ENCODE measurements around the gene WDR5. TPM values are rescaled to one million over a fixed set of nuclear protein-coding genes. Genes with fewer than 3 reads are reported as not detected.
"Not testable (repeated sequence)": the region's sequence is repeated elsewhere in the genome, so short reads cannot be mapped to it uniquely, and the experiment has no call there.

Gene WDR5
- total and polyA plus RNA-seq, 9 donors = 8.7 to 33.5 (median 28.4) TPM

GRCh38 chr9:134100040-134100439 lies 35.8 kb upstream of the WDR5 start:
- intact Hi-C loops (cut with DNase I) = no loop called here
- no peaks in the 10 kb centered on the region for H3K9me3 ChIP-seq
- TF ChIP-seq POLR2A (IDR thresholded peaks at IDR 0.05) = no peak
- TF ChIP-seq, protein P1, sequence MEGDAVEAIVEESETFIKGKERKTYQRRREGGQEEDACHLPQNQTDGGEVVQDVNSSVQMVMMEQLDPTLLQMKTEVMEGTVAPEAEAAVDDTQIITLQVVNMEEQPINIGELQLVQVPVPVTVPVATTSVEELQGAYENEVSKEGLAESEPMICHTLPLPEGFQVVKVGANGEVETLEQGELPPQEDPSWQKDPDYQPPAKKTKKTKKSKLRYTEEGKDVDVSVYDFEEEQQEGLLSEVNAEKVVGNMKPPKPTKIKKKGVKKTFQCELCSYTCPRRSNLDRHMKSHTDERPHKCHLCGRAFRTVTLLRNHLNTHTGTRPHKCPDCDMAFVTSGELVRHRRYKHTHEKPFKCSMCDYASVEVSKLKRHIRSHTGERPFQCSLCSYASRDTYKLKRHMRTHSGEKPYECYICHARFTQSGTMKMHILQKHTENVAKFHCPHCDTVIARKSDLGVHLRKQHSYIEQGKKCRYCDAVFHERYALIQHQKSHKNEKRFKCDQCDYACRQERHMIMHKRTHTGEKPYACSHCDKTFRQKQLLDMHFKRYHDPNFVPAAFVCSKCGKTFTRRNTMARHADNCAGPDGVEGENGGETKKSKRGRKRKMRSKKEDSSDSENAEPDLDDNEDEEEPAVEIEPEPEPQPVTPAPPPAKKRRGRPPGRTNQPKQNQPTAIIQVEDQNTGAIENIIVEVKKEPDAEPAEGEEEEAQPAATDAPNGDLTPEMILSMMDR (IDR thresholded peaks at IDR 0.05) = no peak
- TF ChIP-seq EP300 (IDR thresholded peaks at IDR 0.05) = no peak
- no peaks in the 10 kb centered on the region for H3K36me3 ChIP-seq
- H3K4me3 ChIP-seq = no peak overlapping the region
- H3K27me3 ChIP-seq = no peaks in the 10 kb centered on the region
- H3K27ac ChIP-seq = no peak overlapping the region
- WGBS, 3 donors = 86 to 93% (median 91%) methylated on average over 5 of the region's 5 CpGs
- DNase-seq = no peak
- H3K4me1 ChIP-seq (ENCODE audit: insufficient read depth) = no peaks in the 10 kb centered on the region

DNA sequence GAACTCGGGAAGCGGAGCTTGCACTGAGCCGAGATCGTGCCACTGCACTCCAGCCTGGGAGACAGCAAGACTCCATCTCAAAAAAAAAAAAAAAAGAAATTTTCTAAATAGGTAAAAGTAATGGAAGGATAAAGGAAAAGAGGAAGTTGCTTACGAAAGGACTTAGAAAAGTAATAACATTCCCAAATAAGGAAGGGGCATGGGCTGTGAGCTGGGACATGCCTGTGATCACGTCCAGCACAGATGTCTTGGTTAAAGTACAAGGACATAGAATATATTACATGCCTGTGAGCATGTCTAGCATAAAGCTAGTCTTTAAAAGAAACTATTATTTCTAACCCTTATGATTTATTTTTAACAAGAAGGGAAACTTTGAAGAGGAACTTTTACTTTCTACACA lies 34.7 kb upstream of the WDR5 start:
- H3K36me3 ChIP-seq; H3K4me3 ChIP-seq; intact Hi-C loops (cut with DNase I); H3K4me1 ChIP-seq (ENCODE audit: insufficient read depth); DNase-seq; H3K27me3 ChIP-seq; H3K27ac ChIP-seq; H3K9me3 ChIP-seq: not testable (repeated sequence)
- 64 to 68% (median 66%) methylated on average over 6 of the region's 6 CpGs for WGBS, 3 donors

DNA sequence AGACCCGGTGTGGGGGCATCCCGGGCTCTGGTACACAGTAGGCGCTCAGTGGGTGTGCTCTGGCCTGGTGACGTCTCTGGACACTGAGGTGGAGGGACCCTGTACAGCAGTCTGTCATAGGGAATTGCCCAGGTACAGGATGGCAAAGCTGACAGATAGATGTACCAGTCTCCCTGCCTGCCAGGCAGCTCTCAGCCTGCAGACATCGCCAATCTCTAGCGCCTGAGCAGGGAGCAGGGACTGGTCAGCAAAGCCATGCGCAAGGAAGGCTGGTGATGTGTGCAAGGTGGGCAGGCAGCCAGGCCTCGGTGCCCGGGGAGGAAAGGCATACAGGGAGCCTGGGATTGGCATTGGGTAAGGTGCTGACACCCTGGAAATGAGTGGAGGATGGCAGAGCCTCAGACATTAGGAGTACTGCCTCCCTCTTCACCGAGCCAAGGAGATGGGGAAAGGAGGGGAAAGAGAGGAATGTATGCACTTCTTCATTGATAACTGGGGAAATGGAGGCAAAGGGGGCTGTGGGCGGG lies 34.2 kb upstream of the WDR5 start:
- Histone ChIP-seq H3K36me3 (no peaks in the 10 kb centered on the region), H3K4me1 (ENCODE audit: insufficient read depth) (no peaks in the 10 kb centered on the region), H3K9me3 (no peaks in the 10 kb centered on the region), H3K4me3 (no peak overlapping the region), H3K27ac (no peak overlapping the region), H3K27me3 (no peaks in the 10 kb centered on the region)
- TF ChIP-seq POLR2A (IDR thresholded peaks at IDR 0.05) = no peak
- intact Hi-C loops (cut with DNase I) = no loop called here
- WGBS, 3 donors = 74 to 86% (median 75%) methylated on average over 11 of the region's 11 CpGs
- DNase-seq = no peak

DNA sequence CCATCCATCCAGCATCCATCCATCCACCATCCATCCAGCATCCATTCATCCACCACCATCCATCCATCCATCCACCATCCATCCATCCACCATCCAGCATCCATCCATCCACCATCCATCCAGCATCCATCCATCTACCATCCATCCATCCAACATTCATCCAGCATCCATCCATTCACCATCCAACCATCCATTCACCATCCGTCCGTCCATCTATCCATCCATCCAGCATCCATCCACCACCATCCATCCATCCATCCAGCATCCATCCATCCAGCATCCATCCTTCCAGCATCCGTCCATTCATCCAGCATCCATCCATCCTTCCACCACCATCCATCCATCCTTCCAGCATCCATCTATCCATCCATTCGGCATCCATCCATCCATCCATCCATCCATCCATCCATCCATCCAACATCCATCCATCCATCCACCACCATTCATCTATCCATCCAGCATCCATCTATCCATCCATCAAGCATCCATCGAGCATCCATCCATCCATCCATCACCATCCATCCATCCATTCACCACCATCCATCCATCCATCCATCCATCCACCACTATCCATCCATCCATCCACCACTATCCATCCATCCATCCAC lies 32.4 kb upstream of the WDR5 start:
- no peak overlapping the region for H3K4me3 ChIP-seq
- no peaks in the 10 kb centered on the region for H3K36me3 ChIP-seq
- H3K27me3 ChIP-seq = no peaks in the 10 kb centered on the region
- H3K27ac ChIP-seq = no peak overlapping the region
- no peaks in the 10 kb centered on the region for H3K9me3 ChIP-seq
- H3K4me1 ChIP-seq (ENCODE audit: insufficient read depth) = no peaks in the 10 kb centered on the region
- DNase-seq = no peak
- WGBS, 3 donors = 68 to 74% (median 73%) methylated on average over 5 of the region's 5 CpGs
- intact Hi-C loops (cut with DNase I) = no loop called here
- TF ChIP-seq, protein P1 (IDR thresholded peaks at IDR 0.05) = no peak
- TF ChIP-seq EP300 (IDR thresholded peaks at IDR 0.05) (no peak), POLR2A (IDR thresholded peaks at IDR 0.05) (no peak)

GRCh38 chr9:134111064-134111463 lies 24.8 kb upstream of the WDR5 start:
- intact Hi-C loops (cut with DNase I) = no loop called here
- Histone ChIP-seq H3K9me3 (no peaks in the 10 kb centered on the region), H3K4me1 (ENCODE audit: insufficient read depth) (no peaks in the 10 kb centered on the region), H3K27me3 (no peaks in the 10 kb centered on the region), H3K4me3 (no peak overlapping the region), H3K27ac (no peak overlapping the region), H3K36me3 (no peaks in the 10 kb centered on the region)
- WGBS, 3 donors = 74 to 90% (median 81%) methylated on average over 9 of the region's 9 CpGs
- DNase-seq = no peak
- TF ChIP-seq, protein P1 (IDR thresholded peaks at IDR 0.05) = no peak
- TF ChIP-seq POLR2A (IDR thresholded peaks at IDR 0.05) (no peak), EP300 (IDR thresholded peaks at IDR 0.05) (no peak)

All from ovary (tissue), 9 donors.